ENCODE data around the gene CREG2. TPM values are rescaled to one million over a fixed set of nuclear protein-coding genes. Genes with fewer than 3 reads are reported as not detected.

The CREG2 gene
- total and polyA plus RNA-seq, 10 donors = 0.17 TPM; not detected in 9

DNA sequence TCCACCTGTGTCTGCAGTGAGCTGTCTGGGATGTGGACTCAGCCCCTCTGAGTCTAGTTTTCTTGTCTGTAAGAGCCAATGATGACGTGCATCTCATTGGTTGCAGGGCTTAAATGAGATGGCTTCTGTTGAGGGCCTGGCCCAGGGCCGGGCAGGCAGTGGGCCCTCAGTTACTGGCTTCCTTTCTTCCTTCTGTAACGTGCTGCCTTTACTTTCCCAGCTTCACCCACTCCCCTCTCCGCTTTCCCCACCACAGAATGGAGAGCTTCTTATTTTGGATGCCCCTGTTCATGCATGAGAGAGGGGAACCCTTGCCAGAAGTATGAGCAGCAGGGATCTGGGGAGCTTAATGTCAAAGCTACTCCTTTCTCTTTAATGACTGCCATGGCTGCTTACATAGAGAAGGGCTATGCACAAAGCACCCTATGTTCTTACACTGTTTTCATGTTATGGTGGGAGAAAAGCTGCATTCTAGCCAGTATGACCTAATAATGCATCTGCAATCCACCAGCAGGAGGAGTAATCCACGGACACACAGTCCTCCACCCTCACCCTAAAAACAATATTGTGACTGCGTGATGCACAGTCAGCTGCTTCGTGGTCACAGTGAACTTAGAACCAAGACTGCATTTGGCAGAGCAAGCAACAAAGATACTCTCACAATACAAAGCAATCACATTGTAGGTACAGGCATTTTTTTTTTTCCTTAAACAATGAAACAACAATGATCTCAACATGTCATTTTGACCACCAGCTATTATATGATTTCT lies 37.2 kb downstream of the CREG2 start:
- intact Hi-C loops (cut with DNase I; ENCODE audit: low total_unique reads) = no loop called here
- DNase-seq = no peak
- Histone ChIP-seq H3K27me3 (replicated peaks in 1 of 7) (no peaks in the 10 kb centered on the region), H3K4me1 (no peaks in the 10 kb centered on the region), H3K36me3 (no peaks in the 10 kb centered on the region), H3K27ac (no peak overlapping the region), H3K9me3 (no peaks in the 10 kb centered on the region), H3K4me3 (no peak overlapping the region)
- TF ChIP-seq, protein P1, sequence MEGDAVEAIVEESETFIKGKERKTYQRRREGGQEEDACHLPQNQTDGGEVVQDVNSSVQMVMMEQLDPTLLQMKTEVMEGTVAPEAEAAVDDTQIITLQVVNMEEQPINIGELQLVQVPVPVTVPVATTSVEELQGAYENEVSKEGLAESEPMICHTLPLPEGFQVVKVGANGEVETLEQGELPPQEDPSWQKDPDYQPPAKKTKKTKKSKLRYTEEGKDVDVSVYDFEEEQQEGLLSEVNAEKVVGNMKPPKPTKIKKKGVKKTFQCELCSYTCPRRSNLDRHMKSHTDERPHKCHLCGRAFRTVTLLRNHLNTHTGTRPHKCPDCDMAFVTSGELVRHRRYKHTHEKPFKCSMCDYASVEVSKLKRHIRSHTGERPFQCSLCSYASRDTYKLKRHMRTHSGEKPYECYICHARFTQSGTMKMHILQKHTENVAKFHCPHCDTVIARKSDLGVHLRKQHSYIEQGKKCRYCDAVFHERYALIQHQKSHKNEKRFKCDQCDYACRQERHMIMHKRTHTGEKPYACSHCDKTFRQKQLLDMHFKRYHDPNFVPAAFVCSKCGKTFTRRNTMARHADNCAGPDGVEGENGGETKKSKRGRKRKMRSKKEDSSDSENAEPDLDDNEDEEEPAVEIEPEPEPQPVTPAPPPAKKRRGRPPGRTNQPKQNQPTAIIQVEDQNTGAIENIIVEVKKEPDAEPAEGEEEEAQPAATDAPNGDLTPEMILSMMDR (IDR thresholded peaks at IDR 0.05 in 8 of 11, conservative IDR thresholded peaks at IDR 0.05 in 3 of 11) = peak in 1 of 11 experiments; percentile 17
- TF ChIP-seq POLR2A (IDR thresholded peaks at IDR 0.05) = no peak
- 71 to 78% (median 73%) methylated on average over 7 of the region's 7 CpGs for WGBS, 5 donors

DNA sequence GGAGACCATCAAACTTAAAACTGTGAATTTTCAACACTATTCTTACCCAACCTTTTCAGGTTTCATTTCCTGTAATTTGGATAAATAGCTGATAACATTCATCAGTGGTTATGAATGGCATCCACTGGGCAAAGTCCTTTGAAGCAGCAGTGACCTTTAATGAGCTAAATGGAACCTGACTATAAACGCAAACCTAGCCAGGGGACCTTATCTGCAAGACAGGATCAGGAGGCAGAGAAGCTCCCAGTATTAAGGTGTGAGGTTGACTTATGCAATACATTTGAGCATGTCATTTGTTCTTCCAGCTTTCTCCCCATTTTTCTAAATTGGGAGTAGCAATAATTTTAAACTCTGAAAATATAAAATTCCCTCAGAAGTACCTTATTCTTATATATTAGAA lies 38.4 kb downstream of the CREG2 start:
- 84 to 100% (median 90%) methylated on average over 1 of the region's 1 CpG for WGBS, 5 donors
- TF ChIP-seq, protein P1 (IDR thresholded peaks at IDR 0.05 in 8 of 11, conservative IDR thresholded peaks at IDR 0.05 in 3 of 11) = no peak
- no peak for TF ChIP-seq POLR2A (IDR thresholded peaks at IDR 0.05)
- no peak for TF ChIP-seq POLR2AphosphoS5 (IDR thresholded peaks at IDR 0.05)
- no peak for DNase-seq
- Histone ChIP-seq H3K4me1 (no peaks in the 10 kb centered on the region), H3K36me3 (no peaks in the 10 kb centered on the region), H3K9me3 (no peaks in the 10 kb centered on the region), H3K27me3 (replicated peaks in 1 of 7) (no peaks in the 10 kb centered on the region), H3K4me3 (no peak overlapping the region), H3K27ac (no peak overlapping the region)
- intact Hi-C loops (cut with DNase I; ENCODE audit: low total_unique reads) = no loop called here

DNA sequence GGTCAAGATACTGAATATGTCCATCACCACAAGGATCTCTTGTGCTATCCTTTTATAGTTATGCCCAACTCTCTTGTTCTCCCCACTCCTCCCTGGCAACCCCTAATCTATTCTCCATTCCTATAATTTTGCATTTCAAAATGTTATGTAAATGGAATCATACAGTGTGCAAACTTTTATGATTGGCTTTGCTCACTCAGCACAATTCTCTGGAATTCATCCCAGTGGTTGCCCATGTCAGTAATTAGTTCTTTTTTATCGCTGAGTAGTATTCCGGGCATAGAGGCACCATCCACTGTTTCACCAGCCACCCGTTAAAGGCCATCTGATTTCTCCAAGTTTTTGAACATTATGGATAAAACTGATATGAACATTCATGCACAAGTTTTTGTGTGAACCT lies 40.4 kb downstream of the CREG2 start:
- TF ChIP-seq POLR2A (IDR thresholded peaks at IDR 0.05) = no peak
- no peak for TF ChIP-seq POLR2AphosphoS5 (IDR thresholded peaks at IDR 0.05)
- TF ChIP-seq, protein P1 (IDR thresholded peaks at IDR 0.05 in 8 of 11, conservative IDR thresholded peaks at IDR 0.05 in 3 of 11) = no peak
- DNase-seq = no peak
- intact Hi-C loops (cut with DNase I; ENCODE audit: low total_unique reads) = no loop called here
- H3K27ac ChIP-seq = no peak overlapping the region
- no peaks in the 10 kb centered on the region for H3K36me3 ChIP-seq
- peaks cover 0 to 8% (median 6%) of the 10 kb centered on the region in 6 donors for H3K4me1 ChIP-seq
- 94 to 99% (median 96%) methylated on average over 3 of the region's 3 CpGs for WGBS, 5 donors
- no peaks in the 10 kb centered on the region for H3K27me3 ChIP-seq (replicated peaks in 1 of 7)
- H3K4me3 ChIP-seq = no peak overlapping the region
- no peaks in the 10 kb centered on the region for H3K9me3 ChIP-seq

DNA sequence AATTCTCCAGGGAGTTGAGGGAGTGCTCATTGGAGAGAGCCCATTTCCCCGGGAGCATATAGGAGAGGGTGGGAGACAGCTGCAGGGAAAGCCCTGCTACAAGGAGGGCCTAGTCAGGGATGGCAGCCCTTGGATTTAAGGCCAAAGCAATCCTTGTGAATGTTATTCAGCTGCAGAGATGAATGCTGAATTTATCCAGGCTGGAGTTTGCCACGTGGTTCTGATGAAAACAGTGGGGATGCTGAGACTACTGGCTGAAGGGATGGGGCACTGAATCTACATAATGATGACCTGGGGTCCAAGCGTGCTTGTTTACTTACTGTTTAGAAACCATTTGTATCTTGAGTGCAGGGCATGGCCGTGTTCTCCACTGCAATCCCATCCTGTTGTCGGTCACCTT lies 43.2 kb downstream of the CREG2 start:
- peaks cover 0 to 29% (median 14%) of the 10 kb centered on the region in 6 donors for H3K4me1 ChIP-seq
- TF ChIP-seq, protein P1 (IDR thresholded peaks at IDR 0.05 in 8 of 11, conservative IDR thresholded peaks at IDR 0.05 in 3 of 11) = no peak
- no peak for TF ChIP-seq POLR2AphosphoS5 (IDR thresholded peaks at IDR 0.05)
- no peak for TF ChIP-seq POLR2A (IDR thresholded peaks at IDR 0.05)
- 63 to 90% (median 79%) methylated on average over 5 of the region's 5 CpGs for WGBS, 5 donors
- DNase-seq = no peak
- H3K9me3 ChIP-seq = no peaks in the 10 kb centered on the region
- no peaks in the 10 kb centered on the region for H3K36me3 ChIP-seq
- no peak overlapping the region for H3K4me3 ChIP-seq
- H3K27me3 ChIP-seq (replicated peaks in 1 of 7) = no peaks in the 10 kb centered on the region
- H3K27ac ChIP-seq = no peak overlapping the region
- intact Hi-C loops (cut with DNase I; ENCODE audit: low total_unique reads) = loop anchor here (5.0 kb wide), 1 partner anchor 488 kb away; no protein-coding TSS in a partner anchor

Data from spleen (tissue), 11 donors.